OCI-LY7 (cell line): ENCODE results near the gene ADO.

Source experiments
- CTCF ChIP-seq: fragments of 200-600 bp; sonication (generic); conservative IDR thresholded peaks from 2 replicates; pipeline ENCODE4 v1.5.1; 2014; ENCODE audit warnings: mild to moderate bottlenecking, antibody characterized with exemption, low read length, moderate library complexity, mixed read lengths
- EZH2phosphoT487 ChIP-seq: fragments of 200-600 bp; sonication (generic); IDR thresholded peaks from 2 replicates; pipeline ENCODE4 v1.6.1; 2018; ENCODE audit warnings: low read depth, borderline replicate concordance, mild to moderate bottlenecking, mixed run types, antibody characterized with exemption, low read length, moderate library complexity, mixed read lengths

GRCh38 chr10:62778125-62778524 lies 26.4 kb upstream of the ADO start:
- TF ChIP-seq CTCF (no peak), EZH2phosphoT487 (no peak)
